Activated naive CD8-positive, alpha-beta T cell (primary cell): ENCODE data around the gene ABLIM2.
"Not testable (repeated sequence)": the region's sequence is repeated elsewhere in the genome, so short reads cannot be mapped to it uniquely, and the experiment has no call there.

Experiments
- H3K27ac Mint-ChIP-seq: one replicate; pipeline ENCODE4 v1.8.0; 2021; ENCODE audit warnings: mixed read lengths
- H3K27me3 Mint-ChIP-seq: one replicate; pipeline ENCODE4 v1.8.0; 2021; ENCODE audit warnings: mixed read lengths
- H3K36me3 Mint-ChIP-seq: one replicate; pipeline ENCODE4 v1.8.0; 2021; ENCODE audit warnings: mixed read lengths
- H3K4me1 Mint-ChIP-seq: one replicate; pipeline ENCODE4 v1.8.0; 2021; ENCODE audit warnings: low read depth, mixed read lengths
- H3K4me3 Mint-ChIP-seq: one replicate; pipeline ENCODE4 v1.8.0; 2021; ENCODE audit warnings: mild to moderate bottlenecking, mixed read lengths
- H3K9me3 Mint-ChIP-seq: one replicate; pipeline ENCODE4 v1.8.0; 2021; ENCODE audit warnings: low read depth, mixed read lengths

The ABLIM2 gene

DNA sequence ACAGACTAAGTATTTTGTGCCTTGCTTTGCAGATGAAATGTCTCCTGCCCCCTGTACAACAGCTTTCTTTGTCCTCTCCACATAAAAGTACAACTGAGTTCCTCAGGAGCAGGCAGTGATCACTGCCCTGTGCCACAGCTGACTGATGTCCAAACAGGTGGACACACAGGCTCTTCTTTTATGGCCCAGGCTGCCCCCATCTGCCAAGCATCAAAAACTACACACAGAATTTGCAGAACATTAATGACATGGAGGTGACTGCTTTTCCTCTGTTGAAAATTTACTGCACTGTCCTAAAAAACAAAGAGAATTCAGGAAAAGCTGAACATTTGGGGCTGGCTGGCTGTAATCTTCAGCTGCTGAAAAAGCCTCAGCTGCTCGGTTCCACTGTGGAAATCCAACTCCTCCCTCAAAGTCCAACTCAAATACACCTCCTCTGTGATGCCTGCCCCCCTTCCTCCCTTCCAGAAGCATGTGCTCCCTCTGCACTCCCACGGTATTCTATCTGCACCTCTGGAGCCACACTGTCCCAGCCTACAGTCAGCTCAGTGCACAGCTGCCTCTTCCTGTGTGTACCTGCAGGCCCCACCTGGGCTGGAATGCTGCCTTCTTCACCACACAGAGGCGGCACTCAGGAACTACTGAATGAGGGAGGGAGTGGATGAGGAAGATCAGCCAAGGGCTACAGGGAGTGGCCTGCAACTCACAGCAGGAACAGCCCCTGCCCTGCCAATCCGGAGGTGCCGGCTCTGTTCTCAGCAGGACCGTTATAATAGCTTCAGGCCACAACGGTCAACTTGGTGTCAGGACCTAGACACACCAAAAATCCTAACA is 229.3 kb downstream of the ABLIM2 start:
- H3K9me3 Mint-ChIP-seq, result no peaks in the 10 kb centered on the region
- H3K27ac Mint-ChIP-seq, result no peak overlapping the region
- H3K4me3 Mint-ChIP-seq, result no peak overlapping the region
- H3K27me3 Mint-ChIP-seq, result no peaks in the 10 kb centered on the region
- peaks cover 3% of the 10 kb centered on the region for H3K36me3 Mint-ChIP-seq
- H3K4me1 Mint-ChIP-seq, result peaks cover 14% of the 10 kb centered on the region

DNA sequence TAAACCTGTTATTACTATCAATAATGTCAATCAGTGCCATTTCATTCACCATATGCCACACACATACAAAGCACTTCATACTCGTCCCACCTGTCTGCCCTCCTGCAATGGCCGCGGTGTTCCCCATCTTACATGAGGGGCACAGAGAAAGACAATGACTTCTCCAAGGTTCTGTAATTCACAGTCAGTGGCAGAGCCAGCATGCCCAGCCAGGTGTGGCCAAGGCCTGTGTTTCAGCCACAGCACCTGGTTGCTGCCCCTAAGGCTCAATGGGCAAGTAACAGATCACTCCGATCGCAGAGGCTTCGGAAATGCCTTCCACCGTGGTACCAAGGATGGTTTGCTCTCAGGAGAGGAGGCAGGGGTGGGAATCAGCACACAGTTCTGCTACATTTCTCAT is 229.9 kb downstream of the ABLIM2 start:
- H3K27me3 Mint-ChIP-seq, result no peaks in the 10 kb centered on the region
- H3K4me1 Mint-ChIP-seq, result peaks cover 9% of the 10 kb centered on the region
- H3K4me3 Mint-ChIP-seq, result no peak overlapping the region
- peaks cover 5% of the 10 kb centered on the region for H3K36me3 Mint-ChIP-seq
- H3K9me3 Mint-ChIP-seq, result no peaks in the 10 kb centered on the region
- no peak overlapping the region for H3K27ac Mint-ChIP-seq

DNA sequence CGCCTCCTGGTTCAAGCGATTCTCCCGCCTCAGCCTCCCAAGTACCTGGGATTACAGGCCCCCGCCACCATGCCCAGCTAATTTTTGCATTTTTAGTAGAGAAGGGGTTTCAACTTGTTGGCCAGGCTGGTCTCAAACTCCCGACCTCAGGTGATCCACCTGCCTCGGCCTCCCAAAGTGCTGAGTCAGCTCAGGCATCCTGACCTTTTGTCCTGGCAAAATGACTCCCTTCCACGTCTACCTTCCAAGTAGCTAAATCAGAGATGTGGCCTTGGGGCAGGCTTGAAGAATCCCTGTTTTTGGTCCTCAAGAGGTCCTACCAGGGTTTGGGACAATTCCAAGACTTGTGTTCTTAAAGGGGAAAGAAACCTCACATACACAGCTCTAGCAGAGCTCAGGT is 231.8 kb downstream of the ABLIM2 start:
- H3K27me3 Mint-ChIP-seq, result no peaks in the 10 kb centered on the region
- peaks cover 12% of the 10 kb centered on the region for H3K4me1 Mint-ChIP-seq
- no peak overlapping the region for H3K27ac Mint-ChIP-seq
- no peak overlapping the region for H3K4me3 Mint-ChIP-seq
- peaks cover 5% of the 10 kb centered on the region for H3K36me3 Mint-ChIP-seq
- H3K9me3 Mint-ChIP-seq, result no peaks in the 10 kb centered on the region

DNA sequence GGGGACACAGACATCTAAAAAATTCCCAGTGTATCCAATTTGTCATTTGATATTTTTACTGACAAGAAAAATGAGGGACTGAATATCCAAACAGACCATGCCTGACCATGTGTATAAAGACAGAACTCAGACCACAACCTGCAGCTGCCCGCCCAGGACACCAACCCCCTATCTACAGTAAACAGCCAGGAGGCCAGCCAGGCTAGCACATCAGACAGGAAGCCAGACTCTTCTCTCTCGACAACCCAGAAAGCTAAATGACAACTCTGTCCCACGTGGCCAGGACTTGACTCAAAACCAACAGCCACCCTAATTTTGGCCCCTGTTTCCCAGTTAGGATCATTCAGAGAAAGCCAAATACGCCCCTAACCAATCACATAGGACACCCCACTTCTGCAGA is 234.0 kb downstream of the ABLIM2 start:
- no peak overlapping the region for H3K27ac Mint-ChIP-seq
- H3K36me3 Mint-ChIP-seq, result peaks cover 5% of the 10 kb centered on the region
- no peaks in the 10 kb centered on the region for H3K27me3 Mint-ChIP-seq
- no peak overlapping the region for H3K4me3 Mint-ChIP-seq
- peaks cover 15% of the 10 kb centered on the region for H3K4me1 Mint-ChIP-seq
- no peaks in the 10 kb centered on the region for H3K9me3 Mint-ChIP-seq

DNA sequence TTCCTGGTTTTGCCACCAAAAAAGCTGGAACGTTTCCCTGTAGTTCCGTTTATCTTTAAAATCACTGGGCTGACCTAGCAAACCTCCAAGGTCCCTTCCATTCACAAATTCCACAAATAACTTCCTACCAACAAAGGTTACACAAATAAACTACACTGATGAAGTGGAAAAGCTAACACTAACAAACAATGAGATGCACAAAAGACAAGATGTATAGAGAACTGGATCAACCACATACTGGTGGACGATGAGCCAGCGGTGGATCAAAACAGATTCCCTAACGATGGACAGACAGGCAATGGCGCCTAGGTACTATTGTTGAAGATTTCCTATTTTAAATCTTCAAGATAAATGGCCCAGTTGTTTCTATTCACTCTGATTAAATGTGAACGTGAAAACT is 234.4 kb downstream of the ABLIM2 start:
- Mint-ChIP-seq H3K36me3 (peaks cover 5% of the 10 kb centered on the region), H3K4me3 (no peak overlapping the region), H3K9me3 (no peaks in the 10 kb centered on the region), H3K4me1 (peaks cover 11% of the 10 kb centered on the region), H3K27me3 (no peaks in the 10 kb centered on the region), H3K27ac (no peak overlapping the region)

DNA sequence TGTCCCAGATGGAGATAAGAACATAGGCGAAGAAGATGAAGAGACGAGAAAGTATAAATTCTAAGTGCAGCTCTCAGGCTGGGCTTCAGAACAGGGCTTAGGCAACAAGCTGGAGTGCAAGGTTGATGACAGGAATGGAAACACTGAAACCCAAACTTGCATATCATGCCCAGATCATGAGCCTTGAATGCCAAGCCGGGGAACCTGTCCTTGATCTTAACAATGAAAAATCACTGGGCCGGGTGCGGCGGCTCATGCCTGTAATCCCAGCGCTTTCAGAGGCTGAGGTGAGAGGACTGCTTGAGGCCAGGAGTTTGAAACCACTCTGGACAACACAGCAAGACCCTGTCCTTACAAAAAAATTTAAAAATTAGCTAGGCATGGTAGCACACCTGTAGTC is 236.1 kb downstream of the ABLIM2 start:
- no peaks in the 10 kb centered on the region for H3K27me3 Mint-ChIP-seq
- no peak overlapping the region for H3K4me3 Mint-ChIP-seq
- H3K36me3 Mint-ChIP-seq, result peaks cover 5% of the 10 kb centered on the region
- no peaks in the 10 kb centered on the region for H3K9me3 Mint-ChIP-seq
- peaks cover 15% of the 10 kb centered on the region for H3K4me1 Mint-ChIP-seq
- H3K27ac Mint-ChIP-seq, result no peak overlapping the region

DNA sequence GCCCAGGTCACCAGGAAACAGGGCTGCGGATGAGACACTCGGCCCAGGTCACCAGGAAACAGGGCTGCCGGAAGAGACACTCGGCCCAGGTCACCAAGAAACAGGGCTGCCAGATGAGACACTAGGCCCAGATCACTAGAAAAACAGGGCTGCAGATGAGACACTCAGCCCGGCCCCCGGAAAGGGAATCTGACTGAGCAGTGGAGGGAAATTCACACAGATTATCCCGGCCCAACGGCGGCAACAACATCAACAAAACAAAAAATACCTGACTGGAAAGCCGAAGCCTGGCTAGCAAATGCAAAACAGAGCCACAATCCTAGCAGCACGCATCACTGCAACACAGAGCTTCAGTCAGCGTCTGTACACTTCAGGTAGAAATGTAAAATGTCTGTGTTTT is 239.6 kb downstream of the ABLIM2 start:
- no peaks in the 10 kb centered on the region for H3K9me3 Mint-ChIP-seq
- H3K27me3 Mint-ChIP-seq, result no peaks in the 10 kb centered on the region
- no peak overlapping the region for H3K4me3 Mint-ChIP-seq
- no peak overlapping the region for H3K27ac Mint-ChIP-seq
- peaks cover 35% of the 10 kb centered on the region for H3K4me1 Mint-ChIP-seq
- peaks cover 7% of the 10 kb centered on the region for H3K36me3 Mint-ChIP-seq

DNA sequence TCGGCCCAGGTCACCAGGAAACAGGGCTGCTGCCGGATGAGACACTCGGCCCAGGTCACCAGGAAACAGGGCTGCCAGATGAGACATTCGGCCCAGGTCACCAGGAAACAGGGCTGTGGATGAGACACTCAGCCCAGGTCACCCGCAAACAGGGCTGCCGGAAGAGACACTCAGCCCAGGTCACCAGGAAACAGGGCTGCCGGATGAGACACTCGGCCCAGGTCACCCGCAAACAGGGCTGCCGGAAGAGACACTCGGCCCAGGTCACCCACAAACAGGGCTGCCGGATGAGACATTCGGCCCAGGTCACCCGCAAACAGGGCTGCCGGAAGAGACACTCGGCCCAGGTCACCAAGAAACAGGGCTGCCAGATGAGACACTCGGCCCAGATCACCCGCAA is 240.4 kb downstream of the ABLIM2 start:
- H3K27ac Mint-ChIP-seq, H3K4me3 Mint-ChIP-seq, H3K27me3 Mint-ChIP-seq, H3K9me3 Mint-ChIP-seq, H3K36me3 Mint-ChIP-seq: not testable (repeated sequence)
- H3K4me1 Mint-ChIP-seq, result peaks cover 32% of the 10 kb centered on the region

DNA sequence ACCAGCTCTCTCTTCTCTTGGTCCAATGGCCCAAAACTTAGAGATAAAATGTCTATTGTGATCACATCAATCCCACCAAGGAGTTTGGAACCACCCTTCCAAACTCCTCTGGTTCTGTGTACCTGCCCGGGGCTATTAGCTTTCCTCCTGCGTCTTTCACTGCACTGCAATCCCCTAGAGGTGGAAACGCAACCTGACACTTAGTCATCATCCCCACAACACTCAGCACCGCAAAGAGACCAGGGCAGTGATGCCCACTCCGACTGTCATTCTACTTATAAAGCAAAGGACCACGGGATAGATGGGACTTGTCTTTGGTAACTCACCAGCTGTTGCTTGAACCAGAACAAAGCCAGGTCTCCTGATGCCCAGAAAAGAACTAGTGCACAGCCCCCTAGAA is 240.9 kb downstream of the ABLIM2 start:
- H3K27ac Mint-ChIP-seq, result no peak overlapping the region
- no peaks in the 10 kb centered on the region for H3K9me3 Mint-ChIP-seq

DNA sequence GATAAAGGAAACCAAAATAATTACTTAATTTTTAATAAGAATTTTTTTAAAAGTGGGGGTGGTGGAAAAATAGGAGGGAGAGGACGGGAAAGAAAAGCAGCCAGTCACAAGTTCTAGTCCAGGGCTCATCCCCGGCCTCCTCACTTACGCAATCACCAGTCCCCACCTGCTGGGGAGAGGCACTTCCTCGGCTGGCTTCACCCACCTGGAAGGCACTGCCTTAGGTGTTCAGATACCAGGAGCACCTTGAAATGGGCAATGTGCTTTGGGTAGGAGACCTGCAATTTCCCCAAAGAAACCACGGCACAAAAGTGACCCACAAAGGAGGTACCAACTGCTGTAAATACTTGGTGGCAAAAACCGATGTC is 242.8 kb downstream of the ABLIM2 start:
- peaks cover 6% of the 10 kb centered on the region for H3K36me3 Mint-ChIP-seq

More for the DNA sequence above, 240.9 kb downstream of the ABLIM2 start:
- Mint-ChIP-seq H3K36me3 (peaks cover 6% of the 10 kb centered on the region), H3K4me1 (peaks cover 32% of the 10 kb centered on the region), H3K4me3 (no peak overlapping the region), H3K27me3 (no peaks in the 10 kb centered on the region)

More for the DNA sequence above, 242.8 kb downstream of the ABLIM2 start:
- no peaks in the 10 kb centered on the region for H3K9me3 Mint-ChIP-seq
- H3K27ac Mint-ChIP-seq, result no peak overlapping the region
- H3K27me3 Mint-ChIP-seq, result no peaks in the 10 kb centered on the region
- H3K4me1 Mint-ChIP-seq, result peaks cover 40% of the 10 kb centered on the region
- no peak overlapping the region for H3K4me3 Mint-ChIP-seq
